GM12864 (cell line): ENCODE results near the gene RND1.

Source experiments
- DNase-seq: peaks from one replicate; pipeline ENCODE4 v3.0.0-alpha.2; 2011; ENCODE audit warnings: low read depth
- H3K4me3 ChIP-seq: 2 replicates; pipeline ENCODE4 v1.5.1; 2011; ENCODE audit warnings: mild to moderate bottlenecking, low read depth, low read length, control low read depth
- TF ChIP-seq, protein P1 (sequence below): IDR thresholded peaks from 2 replicates; pipeline ENCODE4 v1.5.1; 2011; ENCODE audit warnings: low read depth, mild to moderate bottlenecking, moderate library complexity, low read length, control low read depth, inconsistent platforms; ENCODE audit errors: missing control alignments

The RND1 gene

DNA sequence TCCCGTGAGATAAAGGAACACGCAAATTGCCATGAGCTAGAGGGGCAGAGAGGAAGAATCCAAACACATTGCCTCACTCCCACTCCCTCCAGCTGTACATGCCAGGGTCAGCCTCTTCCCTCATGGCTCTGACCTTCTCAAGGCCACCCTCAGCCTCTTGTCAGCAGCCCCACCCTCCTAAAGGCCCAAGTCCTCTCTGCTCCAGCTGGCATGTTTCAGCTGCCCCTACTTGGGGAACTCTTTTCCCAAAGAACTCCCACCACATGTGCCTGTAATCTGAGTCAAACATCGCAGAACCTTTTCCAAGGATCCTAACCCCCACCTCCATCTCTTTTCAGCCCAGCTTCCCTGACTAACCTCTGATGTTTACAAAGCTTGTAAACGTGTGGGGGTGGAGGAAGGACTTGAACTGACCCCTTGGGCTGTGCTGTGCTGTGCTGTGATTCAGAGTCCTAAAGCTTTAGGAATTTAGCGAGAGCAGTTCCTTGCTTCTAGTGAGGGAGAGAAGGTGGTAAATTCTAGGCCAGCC is 54.7 kb downstream of the RND1 start:
- TF ChIP-seq, protein P1, sequence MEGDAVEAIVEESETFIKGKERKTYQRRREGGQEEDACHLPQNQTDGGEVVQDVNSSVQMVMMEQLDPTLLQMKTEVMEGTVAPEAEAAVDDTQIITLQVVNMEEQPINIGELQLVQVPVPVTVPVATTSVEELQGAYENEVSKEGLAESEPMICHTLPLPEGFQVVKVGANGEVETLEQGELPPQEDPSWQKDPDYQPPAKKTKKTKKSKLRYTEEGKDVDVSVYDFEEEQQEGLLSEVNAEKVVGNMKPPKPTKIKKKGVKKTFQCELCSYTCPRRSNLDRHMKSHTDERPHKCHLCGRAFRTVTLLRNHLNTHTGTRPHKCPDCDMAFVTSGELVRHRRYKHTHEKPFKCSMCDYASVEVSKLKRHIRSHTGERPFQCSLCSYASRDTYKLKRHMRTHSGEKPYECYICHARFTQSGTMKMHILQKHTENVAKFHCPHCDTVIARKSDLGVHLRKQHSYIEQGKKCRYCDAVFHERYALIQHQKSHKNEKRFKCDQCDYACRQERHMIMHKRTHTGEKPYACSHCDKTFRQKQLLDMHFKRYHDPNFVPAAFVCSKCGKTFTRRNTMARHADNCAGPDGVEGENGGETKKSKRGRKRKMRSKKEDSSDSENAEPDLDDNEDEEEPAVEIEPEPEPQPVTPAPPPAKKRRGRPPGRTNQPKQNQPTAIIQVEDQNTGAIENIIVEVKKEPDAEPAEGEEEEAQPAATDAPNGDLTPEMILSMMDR: no peak
- H3K4me3 ChIP-seq: no peak overlapping the region
- DNase-seq: no peak

DNA sequence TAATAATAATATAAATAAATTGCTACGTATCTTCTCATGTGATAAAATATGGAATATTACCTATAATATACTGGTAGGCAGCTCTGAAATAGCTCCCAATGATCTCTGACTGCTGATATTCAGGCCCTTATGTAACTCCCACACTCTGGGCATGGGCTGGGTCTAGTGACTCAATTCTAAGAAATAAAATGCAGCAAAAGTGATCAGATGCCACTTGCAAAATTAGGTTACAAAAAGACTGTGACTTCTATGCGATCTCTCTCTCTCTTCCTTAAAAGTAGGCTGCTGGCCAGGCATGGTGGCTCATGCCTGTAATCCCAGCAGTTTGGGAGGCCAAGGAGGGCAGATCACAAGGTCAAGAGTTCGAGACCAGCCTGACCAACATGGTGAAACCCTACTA is 57.7 kb downstream of the RND1 start:
- H3K4me3 ChIP-seq: no peak overlapping the region
- TF ChIP-seq, protein P1: no peak
- DNase-seq: no peak
